ENCODE results near the gene C1orf210.

C1orf210 gene

DNA sequence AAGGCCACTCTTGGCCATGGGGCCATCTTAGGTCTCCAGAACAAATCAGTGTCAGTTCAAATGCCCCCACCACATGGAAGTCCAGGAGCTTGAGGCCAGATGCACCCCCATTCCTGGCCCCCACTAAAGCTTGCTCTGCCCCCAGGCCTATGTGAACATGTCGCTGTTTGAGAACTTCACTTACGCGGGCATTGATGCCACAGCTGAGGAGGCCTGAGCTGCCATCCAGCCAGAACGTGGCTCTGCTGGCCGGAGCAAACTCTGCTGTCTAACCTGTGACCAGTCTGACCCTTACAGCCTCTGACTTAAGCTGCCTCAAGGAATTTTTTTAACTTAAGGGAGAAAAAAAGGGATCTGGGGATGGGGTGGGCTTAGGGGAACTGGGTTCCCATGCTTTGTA lies 37.1 kb upstream of the C1orf210 start:
- H3K9ac ChIP-seq (ENCODE audit: insufficient read length), result no peak overlapping the region
- DNase-seq (ENCODE audit: low read depth, low spot score), result no peak
- no peaks in the 10 kb centered on the region for H3K9me3 ChIP-seq (ENCODE audit: low read depth, low read length)
- TF ChIP-seq POLR2AphosphoS5 (IDR thresholded peaks at IDR 0.05; ENCODE audit: borderline replicate concordance, low read depth, low read length) (no peak), FOXP2 (optimal IDR thresholded peaks at IDR 0.05; ENCODE audit: control extremely low read depth, extremely low read length, insufficient read depth) (no peak), EZH2 (IDR thresholded peaks at IDR 0.05) (no peak)
- no peak overlapping the region for H3K4me3 ChIP-seq
- H3K36me3 ChIP-seq (ENCODE audit: insufficient read depth, low read length), result no peaks in the 10 kb centered on the region
- no peak overlapping the region for H3K27ac ChIP-seq

DNA sequence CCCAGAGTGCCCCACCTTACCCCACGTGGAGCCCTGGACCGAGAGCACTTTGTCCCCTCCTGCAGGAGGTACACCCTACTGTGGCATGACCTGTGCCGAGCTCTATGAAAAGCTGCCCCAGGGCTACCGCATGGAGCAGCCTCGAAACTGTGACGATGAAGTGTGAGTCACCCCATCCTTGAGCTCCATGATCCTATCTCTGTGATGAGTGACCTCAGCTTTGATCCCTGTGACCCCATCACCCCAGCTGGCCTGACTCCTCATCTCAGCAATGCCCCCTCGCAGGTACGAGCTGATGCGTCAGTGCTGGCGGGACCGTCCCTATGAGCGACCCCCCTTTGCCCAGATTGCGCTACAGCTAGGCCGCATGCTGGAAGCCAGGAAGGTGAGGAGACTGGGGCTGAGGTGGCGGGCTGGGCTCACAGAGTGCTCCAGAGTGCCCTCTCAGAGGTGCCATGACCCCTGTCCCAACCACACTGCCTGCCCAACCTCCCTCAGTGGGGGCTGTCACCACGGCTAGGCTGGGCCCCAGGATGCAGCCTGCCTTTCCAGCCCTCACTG lies 36.0 kb upstream of the C1orf210 start:
- H3K4me3 ChIP-seq, result no peak overlapping the region
- no peaks in the 10 kb centered on the region for H3K36me3 ChIP-seq (ENCODE audit: insufficient read depth, low read length)
- no peak overlapping the region for H3K9ac ChIP-seq (ENCODE audit: insufficient read length)
- TF ChIP-seq EZH2 (IDR thresholded peaks at IDR 0.05) (no peak), FOXP2 (optimal IDR thresholded peaks at IDR 0.05; ENCODE audit: control extremely low read depth, extremely low read length, insufficient read depth) (no peak), POLR2AphosphoS5 (IDR thresholded peaks at IDR 0.05; ENCODE audit: borderline replicate concordance, low read depth, low read length) (no peak)
- H3K27ac ChIP-seq, result no peak overlapping the region
- no peaks in the 10 kb centered on the region for H3K9me3 ChIP-seq (ENCODE audit: low read depth, low read length)
- no peak for DNase-seq (ENCODE audit: low read depth, low spot score)

DNA sequence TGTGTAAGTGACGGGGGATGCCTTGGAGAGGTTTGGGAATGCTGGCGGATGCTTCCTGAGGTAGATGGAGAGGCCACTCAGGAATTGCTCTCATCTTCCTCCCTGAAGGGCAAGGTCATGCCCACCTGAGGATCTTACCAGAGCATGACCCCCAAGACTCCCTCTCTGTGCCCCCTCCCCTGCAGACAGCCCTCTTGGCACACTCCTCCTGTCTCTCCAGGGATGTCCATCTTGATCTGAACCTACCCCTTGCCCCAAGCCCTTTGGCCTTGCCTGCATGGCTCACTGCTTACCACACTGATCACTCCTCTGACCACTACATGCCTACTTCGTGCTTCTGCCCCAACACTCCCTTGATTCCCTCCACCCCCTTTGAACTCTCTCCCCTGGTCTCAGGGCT lies 34.4 kb upstream of the C1orf210 start:
- Histone ChIP-seq H3K27ac (no peak overlapping the region), H3K9ac (ENCODE audit: insufficient read length) (no peak overlapping the region), H3K36me3 (ENCODE audit: insufficient read depth, low read length) (no peaks in the 10 kb centered on the region), H3K9me3 (ENCODE audit: low read depth, low read length) (no peaks in the 10 kb centered on the region), H3K4me3 (no peak overlapping the region)
- TF ChIP-seq FOXP2 (optimal IDR thresholded peaks at IDR 0.05; ENCODE audit: control extremely low read depth, extremely low read length, insufficient read depth), result no peak
- TF ChIP-seq EZH2 (IDR thresholded peaks at IDR 0.05), result no peak
- TF ChIP-seq POLR2AphosphoS5 (IDR thresholded peaks at IDR 0.05; ENCODE audit: borderline replicate concordance, low read depth, low read length), result no peak
- DNase-seq (ENCODE audit: low read depth, low spot score), result no peak

DNA sequence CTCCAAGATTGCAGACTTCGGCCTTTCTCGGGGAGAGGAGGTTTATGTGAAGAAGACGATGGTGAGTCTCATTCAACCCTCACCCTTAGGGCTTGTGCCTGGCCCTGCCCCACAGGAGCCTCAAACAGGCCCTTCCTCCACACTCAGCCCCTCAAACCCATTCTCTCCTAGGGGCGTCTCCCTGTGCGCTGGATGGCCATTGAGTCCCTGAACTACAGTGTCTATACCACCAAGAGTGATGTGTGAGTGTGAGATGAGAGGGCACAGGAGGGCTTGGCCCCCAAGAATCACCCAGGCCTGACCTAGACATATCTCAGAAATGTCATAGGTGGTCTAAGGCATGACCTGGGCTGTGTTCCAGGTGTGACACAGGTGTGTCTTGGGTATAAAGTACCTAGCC lies 33.9 kb upstream of the C1orf210 start:
- no peak for DNase-seq (ENCODE audit: low read depth, low spot score)
- no peak overlapping the region for H3K9ac ChIP-seq (ENCODE audit: insufficient read length)
- H3K4me3 ChIP-seq, result no peak overlapping the region
- no peak overlapping the region for H3K27ac ChIP-seq
- no peaks in the 10 kb centered on the region for H3K36me3 ChIP-seq (ENCODE audit: insufficient read depth, low read length)
- TF ChIP-seq POLR2AphosphoS5 (IDR thresholded peaks at IDR 0.05; ENCODE audit: borderline replicate concordance, low read depth, low read length) (no peak), EZH2 (IDR thresholded peaks at IDR 0.05) (no peak), FOXP2 (optimal IDR thresholded peaks at IDR 0.05; ENCODE audit: control extremely low read depth, extremely low read length, insufficient read depth) (no peak)
- no peaks in the 10 kb centered on the region for H3K9me3 ChIP-seq (ENCODE audit: low read depth, low read length)

DNA sequence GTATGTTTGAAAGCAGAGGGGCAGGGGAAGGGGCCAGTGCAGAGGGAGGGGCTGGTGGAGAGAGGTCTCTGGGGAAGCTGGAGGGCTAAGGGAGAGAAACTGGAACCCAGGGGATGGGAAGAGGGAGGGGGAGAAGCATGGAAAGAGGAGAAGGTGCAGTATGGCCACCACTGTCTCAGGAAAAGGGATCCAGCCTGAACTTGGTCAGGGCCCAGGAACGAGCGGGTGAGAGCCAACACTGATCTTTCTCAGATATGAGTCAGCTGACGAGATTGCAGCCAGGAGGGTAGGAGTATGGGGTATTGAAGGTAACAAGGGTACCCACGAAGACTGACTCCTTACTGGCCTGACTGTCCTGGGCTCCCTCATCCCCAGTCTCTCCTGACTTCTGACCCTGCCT lies 33.5 kb upstream of the C1orf210 start:
- H3K4me3 ChIP-seq, result no peak overlapping the region
- TF ChIP-seq EZH2 (IDR thresholded peaks at IDR 0.05) (no peak), POLR2AphosphoS5 (IDR thresholded peaks at IDR 0.05; ENCODE audit: borderline replicate concordance, low read depth, low read length) (no peak), FOXP2 (optimal IDR thresholded peaks at IDR 0.05; ENCODE audit: control extremely low read depth, extremely low read length, insufficient read depth) (no peak)
- H3K9me3 ChIP-seq (ENCODE audit: low read depth, low read length), result no peaks in the 10 kb centered on the region
- no peak overlapping the region for H3K9ac ChIP-seq (ENCODE audit: insufficient read length)
- H3K36me3 ChIP-seq (ENCODE audit: insufficient read depth, low read length), result no peaks in the 10 kb centered on the region
- H3K27ac ChIP-seq, result no peak overlapping the region
- DNase-seq (ENCODE audit: low read depth, low spot score), result no peak

DNA sequence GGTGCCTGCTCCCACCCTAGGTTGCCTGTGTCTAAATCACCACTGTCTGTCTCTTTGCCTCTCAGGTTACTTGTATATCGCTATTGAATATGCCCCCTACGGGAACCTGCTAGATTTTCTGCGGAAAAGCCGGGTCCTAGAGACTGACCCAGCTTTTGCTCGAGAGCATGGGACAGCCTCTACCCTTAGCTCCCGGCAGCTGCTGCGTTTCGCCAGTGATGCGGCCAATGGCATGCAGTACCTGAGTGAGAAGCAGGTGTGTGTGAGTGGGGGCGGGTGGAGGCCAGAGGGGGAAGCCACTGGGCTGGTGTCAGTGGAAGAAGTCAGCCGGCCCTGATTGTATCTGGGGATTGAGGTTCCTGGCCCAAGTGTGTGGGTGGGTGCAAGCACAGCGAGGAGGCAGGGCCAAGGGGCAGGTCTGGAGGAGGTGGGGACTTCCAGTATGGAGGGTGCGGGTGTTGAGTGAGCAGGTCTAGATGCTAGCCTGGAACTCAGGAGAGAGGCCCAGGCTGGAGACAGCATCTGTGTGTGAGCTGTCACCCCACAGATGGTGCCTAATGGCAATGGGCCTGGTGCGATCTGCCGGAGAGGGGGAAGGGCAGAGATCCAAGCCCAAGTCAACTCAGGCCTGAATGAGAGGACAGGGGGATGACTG lies 32.6 kb upstream of the C1orf210 start:
- TF ChIP-seq POLR2AphosphoS5 (IDR thresholded peaks at IDR 0.05; ENCODE audit: borderline replicate concordance, low read depth, low read length) (no peak), FOXP2 (optimal IDR thresholded peaks at IDR 0.05; ENCODE audit: control extremely low read depth, extremely low read length, insufficient read depth) (no peak), EZH2 (IDR thresholded peaks at IDR 0.05) (no peak)
- H3K27ac ChIP-seq, result no peak overlapping the region
- no peak overlapping the region for H3K4me3 ChIP-seq
- H3K9ac ChIP-seq (ENCODE audit: insufficient read length), result no peak overlapping the region
- no peaks in the 10 kb centered on the region for H3K36me3 ChIP-seq (ENCODE audit: insufficient read depth, low read length)
- H3K9me3 ChIP-seq (ENCODE audit: low read depth, low read length), result no peaks in the 10 kb centered on the region
- DNase-seq (ENCODE audit: low read depth, low spot score), result no peak

DNA sequence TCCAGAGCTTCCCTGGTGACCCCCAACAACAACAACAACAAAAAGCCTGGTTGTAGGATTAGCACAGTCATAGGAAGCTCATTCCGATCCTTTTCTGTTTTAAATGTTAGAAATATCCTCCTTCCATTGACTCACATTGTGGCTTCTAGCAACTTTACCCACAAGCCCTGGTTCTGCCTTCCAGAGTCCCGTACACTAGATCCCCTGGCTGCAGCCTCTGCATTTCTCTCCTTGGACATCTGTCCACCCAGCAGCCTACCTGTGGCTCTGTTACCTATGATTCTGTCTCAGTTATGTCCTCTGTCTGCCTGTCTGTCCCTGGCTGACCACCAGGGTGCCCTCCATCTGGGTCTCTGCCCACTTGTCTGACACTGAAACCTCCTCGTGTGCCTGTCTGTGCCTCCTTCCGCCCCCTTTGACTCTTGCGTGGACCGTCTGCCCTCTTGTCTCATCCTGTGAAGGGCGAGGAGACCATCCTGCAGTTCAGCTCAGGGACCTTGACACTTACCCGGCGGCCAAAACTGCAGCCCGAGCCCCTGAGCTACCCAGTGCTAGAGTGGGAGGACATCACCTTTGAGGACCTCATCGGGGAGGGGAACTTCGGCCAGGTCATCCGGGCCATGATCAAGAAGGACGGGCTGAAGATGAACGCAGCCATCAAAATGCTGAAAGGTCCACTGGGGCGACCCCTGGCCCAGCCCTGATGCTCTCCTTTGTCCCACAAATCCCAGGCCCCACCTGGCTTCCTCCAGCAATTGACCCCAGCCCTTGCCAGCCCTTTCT lies 31.5 kb upstream of the C1orf210 start:
- no peak overlapping the region for H3K9ac ChIP-seq (ENCODE audit: insufficient read length)
- DNase-seq (ENCODE audit: low read depth, low spot score), result no peak
- TF ChIP-seq EZH2 (IDR thresholded peaks at IDR 0.05) (no peak), FOXP2 (optimal IDR thresholded peaks at IDR 0.05; ENCODE audit: control extremely low read depth, extremely low read length, insufficient read depth) (no peak), POLR2AphosphoS5 (IDR thresholded peaks at IDR 0.05; ENCODE audit: borderline replicate concordance, low read depth, low read length) (no peak)
- H3K9me3 ChIP-seq (ENCODE audit: low read depth, low read length), result no peaks in the 10 kb centered on the region
- no peaks in the 10 kb centered on the region for H3K36me3 ChIP-seq (ENCODE audit: insufficient read depth, low read length)
- no peak overlapping the region for H3K4me3 ChIP-seq
- no peak overlapping the region for H3K27ac ChIP-seq

DNA sequence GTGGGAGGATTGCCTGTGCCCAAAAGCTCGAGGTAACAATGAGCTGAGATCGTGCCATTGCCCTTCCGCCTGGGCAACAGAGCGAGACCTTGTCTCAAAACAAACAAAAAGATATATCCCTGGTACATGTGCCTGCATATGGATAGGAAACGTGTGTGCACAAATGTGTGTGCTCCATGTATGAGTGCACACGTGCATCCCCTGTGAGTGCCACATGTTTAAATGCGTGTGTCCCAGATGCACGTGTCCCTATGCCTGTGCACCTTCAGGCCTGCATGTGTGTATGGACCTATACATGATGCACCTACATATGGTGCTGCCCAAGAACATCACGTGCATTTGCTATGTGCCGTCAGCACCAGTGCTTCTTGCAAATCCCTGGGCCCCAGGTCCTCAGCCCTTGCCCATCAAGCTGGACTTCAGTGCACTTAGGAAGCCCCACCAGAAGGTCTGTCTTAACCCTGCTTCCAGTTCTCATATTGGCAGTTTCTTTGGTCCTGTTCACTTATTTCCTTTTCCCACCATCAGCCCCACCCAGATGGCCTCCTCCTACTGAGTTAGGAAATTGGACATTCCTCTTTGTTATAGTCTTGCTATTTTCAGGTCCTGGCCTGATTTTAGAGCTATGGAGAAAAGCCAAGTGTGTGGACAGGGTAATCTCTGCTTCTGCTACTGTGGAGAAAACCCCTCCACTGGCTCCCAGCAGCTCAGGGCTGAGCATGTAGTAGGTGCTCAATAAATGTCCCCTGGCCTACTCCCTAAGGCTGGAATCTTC lies 30.8 kb upstream of the C1orf210 start:
- H3K36me3 ChIP-seq (ENCODE audit: insufficient read depth, low read length), result no peaks in the 10 kb centered on the region
- DNase-seq (ENCODE audit: low read depth, low spot score), result no peak
- H3K27ac ChIP-seq, result no peak overlapping the region
- TF ChIP-seq FOXP2 (optimal IDR thresholded peaks at IDR 0.05; ENCODE audit: control extremely low read depth, extremely low read length, insufficient read depth), result no peak
- no peak for TF ChIP-seq POLR2AphosphoS5 (IDR thresholded peaks at IDR 0.05; ENCODE audit: borderline replicate concordance, low read depth, low read length)
- TF ChIP-seq EZH2 (IDR thresholded peaks at IDR 0.05), result no peak
- no peaks in the 10 kb centered on the region for H3K9me3 ChIP-seq (ENCODE audit: low read depth, low read length)
- no peak overlapping the region for H3K9ac ChIP-seq (ENCODE audit: insufficient read length)
- H3K4me3 ChIP-seq, result no peak overlapping the region

Measured in SK-N-MC (cell line).